HepG2 (cell line): ENCODE results near the gene TAS1R1. TPM values are rescaled to one million over a fixed set of nuclear protein-coding genes. Genes with fewer than 3 reads are reported as not detected.

ENCODE experiments used
- ARID3A ChIP-seq: IDR thresholded peaks from 2 replicates; pipeline ENCODE4 v1.6.1; 2012; ENCODE audit warnings: low read depth, low read length, improper control_type of control experiment
- FOXK1 ChIP-seq: sonication (generic); formaldehyde crosslinking; IDR thresholded peaks from 2 replicates; pipeline ENCODE4 v1.4.0; 2020; ENCODE audit warnings: low read depth, missing genetic modification reagents, borderline replicate concordance
- HCFC1 ChIP-seq: fragments of 150-350 bp; IDR thresholded peaks from 2 replicates; pipeline ENCODE4 v1.6.1; 2014; ENCODE audit warnings: low read depth, low read length
- MAX ChIP-seq: IDR thresholded peaks from 2 replicates; pipeline ENCODE4 v1.6.1; 2012; ENCODE audit warnings: inconsistent platforms
- MIXL1 ChIP-seq: IDR thresholded peaks from 2 replicates; pipeline ENCODE4 v1.6.1; 2016
- NCOA5 ChIP-seq: sonication (generic); formaldehyde crosslinking; IDR thresholded peaks from 2 replicates; pipeline ENCODE4 v1.4.0; 2020; ENCODE audit warnings: missing genetic modification reagents
- NFIB ChIP-seq: sonication (generic); formaldehyde crosslinking; IDR thresholded peaks from 2 replicates; pipeline ENCODE4 v1.9.0; 2021; ENCODE audit warnings: missing genetic modification reagents, mild to moderate bottlenecking, borderline replicate concordance
- NR2F2 ChIP-seq: IDR thresholded peaks from 2 replicates; pipeline ENCODE4 v1.6.1; 2012; ENCODE audit warnings: low read depth, inconsistent platforms, borderline replicate concordance
- PHF21A ChIP-seq: sonication (generic); formaldehyde crosslinking; IDR thresholded peaks from 2 replicates; pipeline ENCODE4 v1.5.0; 2020; ENCODE audit warnings: mild to moderate bottlenecking, missing genetic modification reagents
- POGK ChIP-seq: sonication (generic); formaldehyde crosslinking; conservative IDR thresholded peaks from 2 replicates; pipeline ENCODE4 v1.8.0; 2022; ENCODE audit warnings: mild to moderate bottlenecking, moderate library complexity, missing genetic modification reagents
- RBAK ChIP-seq: sonication (generic); formaldehyde crosslinking; IDR thresholded peaks from 2 replicates; pipeline ENCODE4 v1.5.1; 2020; ENCODE audit warnings: mild to moderate bottlenecking, missing genetic modification reagents
- RELA ChIP-seq: sonication (generic); formaldehyde crosslinking; IDR thresholded peaks from 2 replicates; pipeline ENCODE4 v1.4.0; 2020; ENCODE audit warnings: missing genetic modification reagents
- SALL2 ChIP-seq: sonication (generic); formaldehyde crosslinking; IDR thresholded peaks from 2 replicates; pipeline ENCODE4 v1.8.1; 2023; ENCODE audit warnings: mild to moderate bottlenecking, missing genetic modification reagents, inconsistent platforms
- SMC3 ChIP-seq: IDR thresholded peaks from 2 replicates; pipeline ENCODE4 v1.6.1; 2011; ENCODE audit warnings: low read length, improper control_type of control experiment
- SMYD3 ChIP-seq: sonication (generic); formaldehyde crosslinking; IDR thresholded peaks from 2 replicates; pipeline ENCODE4 v1.8.1; 2023; ENCODE audit warnings: mild to moderate bottlenecking, missing genetic modification reagents
- ZBTB42 ChIP-seq: sonication (generic); formaldehyde crosslinking; IDR thresholded peaks from 2 replicates; pipeline ENCODE4 v1.5.0; 2020; ENCODE audit warnings: mild to moderate bottlenecking, missing genetic modification reagents
- ZFP82 ChIP-seq: sonication (generic); formaldehyde crosslinking; IDR thresholded peaks from 2 replicates; pipeline ENCODE4 v1.5.1; 2020; ENCODE audit warnings: mild to moderate bottlenecking, missing genetic modification reagents, borderline replicate concordance
- ZKSCAN8 ChIP-seq: IDR thresholded peaks from 2 replicates; pipeline ENCODE4 v1.6.1; 2016; ENCODE audit warnings: borderline replicate concordance, missing genetic modification reagents, missing compliant biosample characterization
- ZNF10 ChIP-seq: sonication (generic); formaldehyde crosslinking; IDR thresholded peaks from 2 replicates; pipeline ENCODE4 v1.4.0; 2020; ENCODE audit warnings: mild to moderate bottlenecking, low read depth, missing genetic modification reagents, borderline replicate concordance
- ZNF326 ChIP-seq: sonication (generic); formaldehyde crosslinking; IDR thresholded peaks from 2 replicates; pipeline ENCODE4 v1.4.0; 2020; ENCODE audit warnings: missing genetic modification reagents, borderline replicate concordance
- ZNF484 ChIP-seq: sonication (generic); formaldehyde crosslinking; IDR thresholded peaks from 2 replicates; pipeline ENCODE4 v1.5.1; 2020; ENCODE audit warnings: mild to moderate bottlenecking, low read depth, missing genetic modification reagents, borderline replicate concordance
- ZSCAN29 ChIP-seq: sonication (generic); formaldehyde crosslinking; conservative IDR thresholded peaks from 2 replicates; pipeline ENCODE4 v1.4.0; 2020; ENCODE audit warnings: mild to moderate bottlenecking, missing genetic modification reagents
- polyA plus RNA-seq, 8 experiments: library from polyadenylated mRNA; depleted of rRNA in 3 of 8; stranded (reverse) in 7 of 8; unstranded in 1 of 8; fragments of >200 nt; fragmentation: Illumina TruSeq in 4 of 8; extraction: Trizol in 4 of 8; gene quantifications; 2 replicates each; pipeline versions ENCODE4 v1.2.1 to v1.2.3, GENCODE V29; 2011 to 2016; ENCODE audit warnings: low read depth in 4 of 8, missing spikeins in 1 of 8, mixed read lengths in 1 of 8; ENCODE audit not compliant: insufficient read depth in 1 of 8
- total RNA-seq, 5 experiments: library from RNA; depleted of rRNA; stranded (reverse); fragments of >200 nt; fragmentation: Illumina TruSeq; extraction: Trizol; gene quantifications; 2 replicates each; pipeline ENCODE4 v1.2.3, GENCODE V29; 2016; ENCODE audit warnings: low read depth in 1 of 5
- TF ChIP-seq, protein P1 (sequence below): sonication (generic); formaldehyde crosslinking; IDR thresholded peaks from 2 replicates; pipeline ENCODE4 v1.9.0; 2021; ENCODE audit warnings: missing genetic modification reagents, mild to moderate bottlenecking, borderline replicate concordance
- TF ChIP-seq, protein P2 (sequence below): sonication (generic); formaldehyde crosslinking; IDR thresholded peaks from 2 replicates; pipeline ENCODE4 v1.8.1; 2023; ENCODE audit warnings: mild to moderate bottlenecking, missing genetic modification reagents

Gene TAS1R1
- total and polyA plus RNA-seq, 2 of the 13 experiments (the other 11 are each of a cell fraction or from before 2014, with no cell fraction given), result 1.4 to 1.6 TPM

GRCh38 chr1:6601923-6602668 lies 47.0 kb downstream of the TAS1R1 start (continued):
- TF ChIP-seq ZKSCAN8 (no peak), PHF21A (CRISPR knock-in tag) (no peak; the same call in 1 of the 2 replicates), ZSCAN29 (CRISPR knock-in tag) (no peak; the same call in 1 of the 2 replicates), RBAK (CRISPR knock-in tag) (no peak), MIXL1 (CRISPR knock-in tag) (no peak), SMYD3 (CRISPR knock-in tag) (no peak), NR2F2 (no peak; the same call in 1 of the 2 replicates), ARID3A (no peak), MAX (peak; percentile 65), SMC3 (no peak), NCOA5 (CRISPR knock-in tag) (no peak), NFIB (CRISPR knock-in tag) (no peak), ZNF326 (CRISPR knock-in tag) (no peak), SALL2 (peak; percentile 81; the same call in 1 of the 2 replicates), ZNF10 (CRISPR knock-in tag) (no peak), RELA (CRISPR knock-in tag) (no peak), ZFP82 (CRISPR knock-in tag) (no peak), ZBTB42 (CRISPR knock-in tag) (no peak), HCFC1 (no peak), FOXK1 (CRISPR knock-in tag) (no peak), POGK (CRISPR knock-in tag) (no peak), ZNF484 (CRISPR knock-in tag) (no peak)
- TF ChIP-seq, protein P1, sequence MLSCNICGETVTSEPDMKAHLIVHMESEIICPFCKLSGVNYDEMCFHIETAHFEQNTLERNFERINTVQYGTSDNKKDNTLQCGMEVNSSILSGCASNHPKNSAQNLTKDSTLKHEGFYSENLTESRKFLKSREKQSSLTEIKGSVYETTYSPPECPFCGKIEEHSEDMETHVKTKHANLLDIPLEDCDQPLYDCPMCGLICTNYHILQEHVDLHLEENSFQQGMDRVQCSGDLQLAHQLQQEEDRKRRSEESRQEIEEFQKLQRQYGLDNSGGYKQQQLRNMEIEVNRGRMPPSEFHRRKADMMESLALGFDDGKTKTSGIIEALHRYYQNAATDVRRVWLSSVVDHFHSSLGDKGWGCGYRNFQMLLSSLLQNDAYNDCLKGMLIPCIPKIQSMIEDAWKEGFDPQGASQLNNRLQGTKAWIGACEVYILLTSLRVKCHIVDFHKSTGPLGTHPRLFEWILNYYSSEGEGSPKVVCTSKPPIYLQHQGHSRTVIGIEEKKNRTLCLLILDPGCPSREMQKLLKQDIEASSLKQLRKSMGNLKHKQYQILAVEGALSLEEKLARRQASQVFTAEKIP (CRISPR knock-in tag), result no peak
- TF ChIP-seq, protein P2, sequence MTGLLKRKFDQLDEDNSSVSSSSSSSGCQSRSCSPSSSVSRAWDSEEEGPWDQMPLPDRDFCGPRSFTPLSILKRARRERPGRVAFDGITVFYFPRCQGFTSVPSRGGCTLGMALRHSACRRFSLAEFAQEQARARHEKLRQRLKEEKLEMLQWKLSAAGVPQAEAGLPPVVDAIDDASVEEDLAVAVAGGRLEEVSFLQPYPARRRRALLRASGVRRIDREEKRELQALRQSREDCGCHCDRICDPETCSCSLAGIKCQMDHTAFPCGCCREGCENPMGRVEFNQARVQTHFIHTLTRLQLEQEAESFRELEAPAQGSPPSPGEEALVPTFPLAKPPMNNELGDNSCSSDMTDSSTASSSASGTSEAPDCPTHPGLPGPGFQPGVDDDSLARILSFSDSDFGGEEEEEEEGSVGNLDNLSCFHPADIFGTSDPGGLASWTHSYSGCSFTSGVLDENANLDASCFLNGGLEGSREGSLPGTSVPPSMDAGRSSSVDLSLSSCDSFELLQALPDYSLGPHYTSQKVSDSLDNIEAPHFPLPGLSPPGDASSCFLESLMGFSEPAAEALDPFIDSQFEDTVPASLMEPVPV, result no peak
